Measurements from ENCODE around the gene VAV3. TPM values are rescaled to one million over a fixed set of nuclear protein-coding genes. Genes with fewer than 3 reads are reported as not detected.

The VAV3 gene
- total and polyA plus RNA-seq, 11 donors: 0.57 to 8.3 (median 1.9) TPM

GRCh38 chr1:107992347-107992746, 27.4 kb upstream of the VAV3 start:
- ATAC-seq (no peak), DNase-seq (no peak)
- no peaks in the 10 kb centered on the region for H3K4me1 ChIP-seq
- H3K4me3 ChIP-seq: no peak overlapping the region
- H3K9me3 ChIP-seq: no peaks in the 10 kb centered on the region
- H3K27ac ChIP-seq: no peak overlapping the region
- H3K36me3 ChIP-seq: no peaks in the 10 kb centered on the region
- WGBS, 4 donors: 87 to 95% (median 88%) methylated on average over 3 of the region's 3 CpGs
- H3K27me3 ChIP-seq: no peaks in the 10 kb centered on the region
- TF ChIP-seq POLR2A (IDR thresholded peaks at IDR 0.05) (no peak), CTCF (IDR thresholded peaks at IDR 0.05) (no peak)
- intact Hi-C loops (cut with DNase I): no loop called here

DNA sequence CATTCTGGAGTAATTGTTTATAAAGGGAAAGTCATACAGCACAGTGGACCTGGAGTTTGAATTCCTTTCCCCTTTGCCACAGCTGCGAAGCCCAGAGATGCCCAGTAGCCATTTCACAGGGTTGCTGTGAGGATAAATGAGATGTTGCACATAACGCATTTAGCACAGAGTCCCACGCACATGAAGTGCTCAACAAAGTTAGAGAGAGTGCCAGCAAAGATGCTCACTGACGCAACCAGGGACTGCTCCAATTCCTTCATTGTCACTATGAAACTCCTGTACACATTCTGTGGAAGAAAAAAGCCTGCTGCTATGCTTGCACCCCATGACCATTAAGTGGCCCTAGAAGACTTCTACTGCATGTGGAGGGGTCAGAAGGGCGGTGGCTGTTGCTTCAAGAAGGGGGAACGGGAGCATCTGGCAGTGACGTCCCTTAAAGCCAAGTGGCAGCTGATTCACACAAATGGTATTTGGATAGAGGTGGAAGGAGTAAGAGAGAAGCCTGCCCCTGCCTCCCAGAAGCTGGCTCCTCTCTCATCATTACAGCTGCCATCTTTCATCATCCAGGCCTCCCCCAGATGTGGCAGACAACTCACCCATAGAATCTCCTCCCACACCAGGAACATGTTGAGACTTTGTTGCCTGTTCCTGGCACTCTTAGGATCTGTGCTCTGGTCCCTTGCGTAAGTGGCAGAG, 26.5 kb upstream of the VAV3 start:
- H3K4me1 ChIP-seq: no peaks in the 10 kb centered on the region
- no peak overlapping the region for H3K27ac ChIP-seq
- no peaks in the 10 kb centered on the region for H3K27me3 ChIP-seq
- ATAC-seq (peak in 2 of 4 donors; percentile 49 to 85), DNase-seq (no peak)
- no peaks in the 10 kb centered on the region for H3K9me3 ChIP-seq
- intact Hi-C loops (cut with DNase I): no loop called here
- H3K4me3 ChIP-seq: no peak overlapping the region
- TF ChIP-seq CTCF (IDR thresholded peaks at IDR 0.05) (no peak), POLR2A (IDR thresholded peaks at IDR 0.05) (no peak)
- WGBS, 4 donors: 79 to 88% (median 83%) methylated on average over 8 of the region's 8 CpGs
- H3K36me3 ChIP-seq: no peaks in the 10 kb centered on the region

- H3K9me3 ChIP-seq: no peaks in the 10 kb centered on the region
- ATAC-seq (no peak), DNase-seq (no peak)
- intact Hi-C loops (cut with DNase I): no loop called here
- TF ChIP-seq CTCF (IDR thresholded peaks at IDR 0.05) (no peak), POLR2A (IDR thresholded peaks at IDR 0.05) (no peak)
- H3K27me3 ChIP-seq: no peaks in the 10 kb centered on the region
- WGBS, 4 donors: 94 to 98% (median 97%) methylated on average over 5 of the region's 5 CpGs
- H3K27ac ChIP-seq: no peak overlapping the region
- no peaks in the 10 kb centered on the region for H3K36me3 ChIP-seq
- no peak overlapping the region for H3K4me3 ChIP-seq
- no peaks in the 10 kb centered on the region for H3K4me1 ChIP-seq
Observed at GRCh38 chr1:107990606-107991005, 25.6 kb upstream of the VAV3 start.

DNA sequence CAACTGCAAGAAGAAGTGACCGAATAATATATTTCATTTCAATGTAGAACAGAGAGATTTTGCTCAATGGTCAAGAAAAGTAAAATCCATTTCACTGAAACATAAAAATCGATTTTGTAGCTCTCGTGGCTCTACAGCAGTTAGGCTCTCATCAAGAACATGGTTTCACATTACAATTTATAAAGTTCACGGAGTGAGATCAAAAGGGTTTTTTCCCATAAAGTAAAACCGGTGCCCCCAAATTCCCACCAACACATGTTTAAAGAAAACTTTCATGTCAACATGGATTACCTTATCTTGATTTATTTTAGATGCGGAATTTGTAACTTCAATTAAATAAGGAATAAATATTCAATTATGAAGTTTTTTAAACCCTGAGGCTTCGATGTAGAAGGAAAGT, 16.3 kb upstream of the VAV3 start:
- Histone ChIP-seq H3K27me3 (no peaks in the 10 kb centered on the region), H3K9me3 (no peaks in the 10 kb centered on the region), H3K36me3 (no peaks in the 10 kb centered on the region), H3K27ac (no peak overlapping the region), H3K4me1 (no peaks in the 10 kb centered on the region), H3K4me3 (no peak overlapping the region)
- no peak for DNase-seq
- WGBS, 4 donors: 87 to 93% (median 88%) methylated on average over 7 of the region's 7 CpGs
- TF ChIP-seq CTCF (IDR thresholded peaks at IDR 0.05) (no peak), POLR2A (IDR thresholded peaks at IDR 0.05) (no peak)
- ATAC-seq: no peak
- intact Hi-C loops (cut with DNase I): no loop called here

Measured in heart left ventricle (tissue), 16 donors.